Astrocyte (in vitro differentiated cells and primary cell): ENCODE measurements around the gene GNAQ. TPM values are rescaled to one million over a fixed set of nuclear protein-coding genes. Genes with fewer than 3 reads are reported as not detected.
A peak's percentile ranks its signal among the peaks of the same experiment; 100 is the strongest.

Experiments
- DNase-seq: peaks from one replicate; pipeline ENCODE4 v3.0.0-alpha.2; 2010; ENCODE audit warnings: low read depth
- FAIRE-seq: peaks from 2 replicates; lab custom pipeline; 2011; peaks lifted over from hg19 to GRCh38; lab: Jason Lieb, UNC
- H2AFZ ChIP-seq: 2 replicates; pipeline ENCODE4 v1.6.0; 2012; ENCODE audit warnings: low read depth, low read length, inconsistent platforms
- H3K27ac ChIP-seq: 2 replicates; pipeline ENCODE4 v1.5.1; 2011; ENCODE audit warnings: low read depth, low read length, inconsistent platforms
- H3K27me3 ChIP-seq: 2 replicates; pipeline ENCODE4 v1.6.0; 2011; ENCODE audit warnings: low read length, inconsistent platforms; ENCODE audit not compliant: insufficient read depth
- H3K36me3 ChIP-seq: 2 replicates; pipeline ENCODE4 v1.5.1; 2011; ENCODE audit warnings: low read length, inconsistent platforms; ENCODE audit not compliant: insufficient read depth
- H3K4me1 ChIP-seq: 2 replicates; pipeline ENCODE4 v1.5.1; 2011; ENCODE audit warnings: low read length, inconsistent platforms; ENCODE audit not compliant: insufficient read depth
- H3K4me2 ChIP-seq: 2 replicates; pipeline ENCODE4 v1.6.0; 2012; ENCODE audit warnings: low read length, inconsistent platforms
- H3K4me3 ChIP-seq: 2 replicates; pipeline ENCODE4 v1.5.1; 2011; ENCODE audit warnings: low read depth, mild to moderate bottlenecking, low read length, inconsistent platforms; ENCODE audit not compliant: insufficient read depth
- H3K79me2 ChIP-seq: 2 replicates; pipeline ENCODE4 v1.6.0; 2012; ENCODE audit warnings: mild to moderate bottlenecking, low read length, inconsistent platforms; ENCODE audit not compliant: insufficient read depth
- H3K9ac ChIP-seq: 2 replicates; pipeline ENCODE4 v1.6.0; 2012; ENCODE audit warnings: mild to moderate bottlenecking, low read length, inconsistent platforms
- H3K9me3 ChIP-seq: 2 replicates; pipeline ENCODE4 v1.5.1; 2012; ENCODE audit warnings: low read depth, mild to moderate bottlenecking, low read length, inconsistent platforms; ENCODE audit not compliant: insufficient read depth
- H4K20me1 ChIP-seq: 2 replicates; pipeline ENCODE4 v1.6.0; 2012; ENCODE audit warnings: low read length, inconsistent platforms; ENCODE audit not compliant: insufficient read depth
- H3K27ac Mint-ChIP-seq: one replicate; pipeline ENCODE4 v1.8.0; 2021; ENCODE audit warnings: mild to moderate bottlenecking, mixed read lengths; ENCODE audit not compliant: unreplicated experiment
- H3K27me3 Mint-ChIP-seq: one replicate; pipeline ENCODE4 v1.8.0; 2021; ENCODE audit warnings: low read depth, mixed read lengths; ENCODE audit not compliant: unreplicated experiment
- H3K36me3 Mint-ChIP-seq: one replicate; pipeline ENCODE4 v1.8.0; 2021; ENCODE audit warnings: low read depth, mixed read lengths; ENCODE audit not compliant: unreplicated experiment
- H3K4me1 Mint-ChIP-seq: one replicate; pipeline ENCODE4 v1.8.0; 2021; ENCODE audit warnings: low read depth, mixed read lengths; ENCODE audit not compliant: unreplicated experiment
- H3K4me3 Mint-ChIP-seq: one replicate; pipeline ENCODE4 v1.8.0; 2021; ENCODE audit warnings: mild to moderate bottlenecking, moderate library complexity, mixed read lengths; ENCODE audit not compliant: unreplicated experiment
- H3K9me3 Mint-ChIP-seq: one replicate; pipeline ENCODE4 v1.8.0; 2021; ENCODE audit warnings: mild to moderate bottlenecking, mixed read lengths; ENCODE audit not compliant: unreplicated experiment
- EZH2 ChIP-seq: IDR thresholded peaks from 2 replicates; pipeline ENCODE4 v1.6.1; 2012; ENCODE audit warnings: mild to moderate bottlenecking, low read length, inconsistent platforms; ENCODE audit not compliant: insufficient read depth
- total RNA-seq: library from RNA; stranded (reverse); gene quantifications from 2 replicates; pipeline ENCODE4 v1.2.1, GENCODE V29; 2021
- TF ChIP-seq, protein P1 (sequence below): IDR thresholded peaks from 2 replicates; pipeline ENCODE4 v1.5.1; 2011; ENCODE audit warnings: low read depth, mild to moderate bottlenecking, inconsistent platforms, low read length, moderate library complexity; ENCODE audit not compliant: insufficient read depth

GNAQ gene
- total RNA-seq, 1 donor from 2014 or later, result 74.9 TPM

DNA sequence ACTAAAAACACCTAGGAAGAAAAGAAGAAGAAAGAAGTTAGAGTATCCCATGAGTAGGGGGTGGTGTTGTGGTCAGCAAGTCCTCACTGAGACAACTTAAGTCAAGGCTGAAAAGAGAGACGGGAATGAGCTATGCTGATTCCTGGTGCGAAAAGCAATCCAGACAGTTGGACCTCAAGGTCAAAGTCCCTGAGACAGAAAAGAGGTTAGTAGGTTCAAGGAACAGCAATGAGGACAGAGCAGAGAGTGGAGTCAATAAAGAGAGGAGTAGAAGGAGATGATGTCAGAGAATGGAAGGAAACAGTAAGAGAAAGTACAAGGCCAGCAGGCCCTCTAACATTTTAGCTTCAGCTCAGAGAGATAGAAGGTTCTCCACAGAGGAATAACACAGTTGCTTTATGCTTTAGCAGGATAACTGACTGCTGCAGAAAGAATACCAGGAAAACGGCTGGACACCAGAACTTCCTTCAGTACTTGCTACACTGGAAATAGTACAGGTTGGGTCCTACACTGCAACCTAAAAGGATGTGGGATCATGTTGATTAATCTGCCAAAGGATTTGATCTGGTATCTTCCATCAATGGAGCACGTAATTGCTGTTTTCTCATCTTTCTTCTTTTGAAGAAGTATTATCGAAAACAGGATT, 43.6 kb downstream of the GNAQ start:
- H4K20me1 ChIP-seq, result peaks cover 47% of the 10 kb centered on the region
- H3K4me1 ChIP-seq, result no peaks in the 10 kb centered on the region
- H3K36me3 ChIP-seq, result no peaks in the 10 kb centered on the region
- TF ChIP-seq, protein P1, sequence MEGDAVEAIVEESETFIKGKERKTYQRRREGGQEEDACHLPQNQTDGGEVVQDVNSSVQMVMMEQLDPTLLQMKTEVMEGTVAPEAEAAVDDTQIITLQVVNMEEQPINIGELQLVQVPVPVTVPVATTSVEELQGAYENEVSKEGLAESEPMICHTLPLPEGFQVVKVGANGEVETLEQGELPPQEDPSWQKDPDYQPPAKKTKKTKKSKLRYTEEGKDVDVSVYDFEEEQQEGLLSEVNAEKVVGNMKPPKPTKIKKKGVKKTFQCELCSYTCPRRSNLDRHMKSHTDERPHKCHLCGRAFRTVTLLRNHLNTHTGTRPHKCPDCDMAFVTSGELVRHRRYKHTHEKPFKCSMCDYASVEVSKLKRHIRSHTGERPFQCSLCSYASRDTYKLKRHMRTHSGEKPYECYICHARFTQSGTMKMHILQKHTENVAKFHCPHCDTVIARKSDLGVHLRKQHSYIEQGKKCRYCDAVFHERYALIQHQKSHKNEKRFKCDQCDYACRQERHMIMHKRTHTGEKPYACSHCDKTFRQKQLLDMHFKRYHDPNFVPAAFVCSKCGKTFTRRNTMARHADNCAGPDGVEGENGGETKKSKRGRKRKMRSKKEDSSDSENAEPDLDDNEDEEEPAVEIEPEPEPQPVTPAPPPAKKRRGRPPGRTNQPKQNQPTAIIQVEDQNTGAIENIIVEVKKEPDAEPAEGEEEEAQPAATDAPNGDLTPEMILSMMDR, result no peak
- no peak for TF ChIP-seq EZH2
- H3K27ac ChIP-seq, result no peak overlapping the region
- H3K9me3 ChIP-seq, result no peaks in the 10 kb centered on the region
- H3K4me2 ChIP-seq, result no peak overlapping the region
- no peak overlapping the region for H2AFZ ChIP-seq
- peak overlapping the region; percentile 8 for H3K27ac Mint-ChIP-seq
- no peak overlapping the region for H3K9ac ChIP-seq
- peaks cover 11% of the 10 kb centered on the region for H3K36me3 Mint-ChIP-seq
- no peak overlapping the region for H3K4me3 Mint-ChIP-seq
- peaks cover 69% of the 10 kb centered on the region for H3K79me2 ChIP-seq
- H3K4me1 Mint-ChIP-seq, result peaks cover 14% of the 10 kb centered on the region
- no peaks in the 10 kb centered on the region for H3K9me3 Mint-ChIP-seq
- H3K27me3 Mint-ChIP-seq, result no peaks in the 10 kb centered on the region
- DNase-seq (no peak), FAIRE-seq (no peak)
- no peak overlapping the region for H3K4me3 ChIP-seq
- H3K27me3 ChIP-seq, result no peaks in the 10 kb centered on the region

DNA sequence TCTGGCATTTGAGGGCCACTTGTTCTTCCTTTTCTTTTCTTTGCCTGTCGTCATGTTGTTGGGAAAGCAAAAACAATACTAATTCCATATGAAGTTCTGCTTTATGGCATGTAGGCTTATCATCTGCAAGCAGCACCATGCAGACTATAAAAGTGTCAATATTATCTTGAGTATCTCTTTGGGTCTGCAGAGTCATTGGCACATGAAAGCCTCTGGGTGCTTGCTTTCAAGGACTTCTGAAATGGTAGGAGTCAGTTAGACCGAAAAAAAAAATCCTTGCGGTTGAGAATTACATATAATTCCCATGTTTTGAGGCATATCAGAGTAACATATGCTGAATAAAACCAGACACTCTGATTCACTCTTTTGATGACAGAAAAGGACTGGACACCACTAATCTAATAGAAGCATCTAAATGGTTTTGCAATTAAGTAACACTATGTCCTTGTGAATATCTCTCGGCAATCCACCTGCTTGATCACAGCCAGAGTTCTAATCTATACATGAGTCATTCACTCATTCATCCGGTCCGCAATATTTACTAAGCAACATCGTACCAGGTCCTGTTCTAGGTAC, 44.4 kb downstream of the GNAQ start:
- H3K27ac ChIP-seq, result no peak overlapping the region
- Mint-ChIP-seq H3K4me3 (no peak overlapping the region), H3K27me3 (no peaks in the 10 kb centered on the region), H3K36me3 (peaks cover 11% of the 10 kb centered on the region), H3K9me3 (no peaks in the 10 kb centered on the region), H3K4me1 (peaks cover 14% of the 10 kb centered on the region), H3K27ac (no peak overlapping the region)
- H3K79me2 ChIP-seq, result peaks cover 73% of the 10 kb centered on the region
- H3K9me3 ChIP-seq, result no peaks in the 10 kb centered on the region
- TF ChIP-seq, protein P1, result no peak
- TF ChIP-seq EZH2, result no peak
- no peaks in the 10 kb centered on the region for H3K36me3 ChIP-seq
- H3K4me3 ChIP-seq, result no peak overlapping the region
- DNase-seq (no peak), FAIRE-seq (no peak)
- no peak overlapping the region for H2AFZ ChIP-seq
- no peak overlapping the region for H3K4me2 ChIP-seq
- peaks cover under 1% of the 10 kb centered on the region for H3K4me1 ChIP-seq
- peaks cover 51% of the 10 kb centered on the region for H4K20me1 ChIP-seq
- H3K9ac ChIP-seq, result no peak overlapping the region
- no peaks in the 10 kb centered on the region for H3K27me3 ChIP-seq

DNA sequence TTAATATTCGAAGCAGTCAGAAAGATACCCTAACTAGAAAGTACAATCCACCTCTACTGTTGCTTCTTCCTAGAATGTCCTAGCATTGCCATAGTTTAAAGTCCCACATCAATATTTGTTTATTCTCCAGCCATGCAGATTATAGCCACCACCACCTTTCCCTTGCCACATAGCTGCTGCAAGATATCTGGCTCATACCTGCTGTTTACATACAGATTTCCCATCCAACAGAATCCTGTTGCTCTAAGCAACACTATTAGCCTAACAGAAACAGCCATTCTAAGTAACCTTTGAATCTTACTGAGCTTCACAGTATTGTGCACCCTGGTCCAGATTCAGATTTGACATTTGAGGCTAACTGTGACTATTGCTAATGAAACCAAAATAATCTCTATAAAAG, 45.6 kb downstream of the GNAQ start:
- Histone ChIP-seq H3K4me3 (no peak overlapping the region), H3K79me2 (peaks cover 65% of the 10 kb centered on the region), H2AFZ (no peak overlapping the region), H3K27me3 (no peaks in the 10 kb centered on the region), H3K4me1 (peaks cover 12% of the 10 kb centered on the region), H3K9ac (no peak overlapping the region), H3K9me3 (no peaks in the 10 kb centered on the region), H3K27ac (no peak overlapping the region), H3K36me3 (no peaks in the 10 kb centered on the region), H4K20me1 (peaks cover 52% of the 10 kb centered on the region), H3K4me2 (no peak overlapping the region)
- FAIRE-seq (no peak), DNase-seq (no peak)
- TF ChIP-seq EZH2, result no peak
- TF ChIP-seq, protein P1, result no peak
- H3K27ac Mint-ChIP-seq, result no peak overlapping the region
- H3K9me3 Mint-ChIP-seq, result no peaks in the 10 kb centered on the region
- peaks cover 21% of the 10 kb centered on the region for H3K4me1 Mint-ChIP-seq
- peaks cover 8% of the 10 kb centered on the region for H3K36me3 Mint-ChIP-seq
- no peaks in the 10 kb centered on the region for H3K27me3 Mint-ChIP-seq
- no peak overlapping the region for H3K4me3 Mint-ChIP-seq
